Skeletal muscle satellite cell (primary cell): ENCODE data around the gene EFHC2.

Experiments
- H3K27me3 ChIP-seq: 2 replicates; pipeline ENCODE4 v1.7.0; 2013; ENCODE audit warnings: low read length; ENCODE audit not compliant: control insufficient read depth, insufficient read depth
- H3K36me3 ChIP-seq: 2 replicates; pipeline ENCODE4 v1.7.0; 2013; ENCODE audit warnings: mild to moderate bottlenecking, control low read depth, low read length; ENCODE audit not compliant: insufficient read depth
- H3K4me1 ChIP-seq: 2 replicates; pipeline ENCODE4 v1.7.0; 2013; ENCODE audit warnings: low read length; ENCODE audit not compliant: control insufficient read depth, insufficient read depth
- H3K4me2 ChIP-seq: 2 replicates; pipeline ENCODE4 v1.7.0; 2013; ENCODE audit warnings: mild to moderate bottlenecking, low read length
- H3K4me3 ChIP-seq: 2 replicates; pipeline ENCODE4 v1.7.0; 2013; ENCODE audit warnings: low read length
- H3K9ac ChIP-seq: 2 replicates; pipeline ENCODE4 v1.7.0; 2013; ENCODE audit warnings: mild to moderate bottlenecking, low read depth, low read length, moderate library complexity
- H3K9me3 ChIP-seq: replicated peaks from 2 replicates; pipeline ENCODE4 v1.7.0; 2013; ENCODE audit warnings: mild to moderate bottlenecking, control low read depth, low read length

The EFHC2 gene

DNA sequence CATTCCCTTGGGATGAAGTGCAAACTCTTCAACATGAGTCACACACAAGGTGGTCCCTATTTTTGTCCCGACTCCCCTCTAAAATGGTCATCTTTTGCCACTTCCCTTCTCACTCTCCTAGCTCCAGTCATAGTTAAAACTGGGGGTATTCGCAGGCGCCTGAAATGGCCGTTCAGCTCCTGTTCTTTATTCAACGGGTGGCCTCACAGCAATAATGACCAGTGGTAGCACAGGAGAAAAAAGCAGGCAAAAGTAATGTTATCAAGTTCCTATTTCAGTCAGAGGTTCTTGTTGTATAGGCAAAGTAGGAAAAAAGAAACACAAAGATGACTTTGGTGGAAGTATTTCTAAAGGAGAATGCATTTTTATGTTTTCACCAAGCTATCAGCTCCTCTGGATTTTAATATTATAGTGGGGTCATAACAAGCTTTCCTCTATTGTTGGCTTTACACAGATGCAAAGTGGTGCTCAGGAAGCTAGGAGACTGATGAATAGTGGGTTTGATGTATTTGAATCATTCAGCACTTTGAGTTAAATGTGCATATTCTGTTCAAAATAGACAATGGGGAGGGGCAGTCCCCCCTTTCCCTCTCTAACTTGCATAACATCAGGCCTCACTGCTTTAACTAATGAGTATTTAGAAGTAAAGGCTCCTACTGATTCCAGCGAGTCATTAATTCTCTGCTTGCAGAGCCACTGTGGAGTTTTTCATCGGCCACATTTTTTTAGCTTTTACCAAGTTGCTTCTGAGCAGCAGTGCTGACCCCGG, 199.1 kb downstream of the EFHC2 start:
- H3K9me3 ChIP-seq, result no peaks in the 10 kb centered on the region

DNA sequence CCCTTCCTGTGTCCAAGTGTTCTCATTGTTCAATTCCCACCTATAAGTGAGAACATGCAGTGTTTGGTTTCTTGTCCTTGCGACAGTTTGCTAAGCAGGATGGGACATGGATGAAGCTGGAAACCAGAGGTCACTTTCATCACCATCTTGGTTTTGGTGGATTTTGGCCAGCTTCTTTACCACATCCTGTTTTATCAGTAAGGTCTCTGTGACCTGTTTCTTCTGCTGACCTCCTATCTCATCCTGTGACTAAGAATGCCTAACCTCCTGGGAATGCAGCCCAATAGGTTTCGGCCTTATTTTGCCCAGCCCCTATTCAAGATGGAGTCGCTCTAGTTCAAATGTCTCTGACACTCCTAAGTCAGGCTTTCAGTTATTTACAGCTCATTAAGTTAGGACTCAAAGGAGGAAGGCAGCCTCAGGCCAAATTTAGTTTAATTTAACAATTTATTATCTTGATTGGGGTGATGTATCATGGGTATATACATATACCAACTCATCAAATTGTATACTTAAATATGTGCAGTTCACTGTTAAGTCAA, 200.3 kb downstream of the EFHC2 start:
- Histone ChIP-seq H3K36me3 (no peaks in the 10 kb centered on the region), H3K9me3 (no peaks in the 10 kb centered on the region)

More for the DNA sequence above, 199.1 kb downstream of the EFHC2 start:
- H3K27me3 ChIP-seq, result no peaks in the 10 kb centered on the region
- no peaks in the 10 kb centered on the region for H3K4me1 ChIP-seq
- H3K4me3 ChIP-seq, result no peak overlapping the region
- H3K9ac ChIP-seq, result no peak overlapping the region
- no peak overlapping the region for H3K4me2 ChIP-seq
- no peaks in the 10 kb centered on the region for H3K36me3 ChIP-seq

DNA sequence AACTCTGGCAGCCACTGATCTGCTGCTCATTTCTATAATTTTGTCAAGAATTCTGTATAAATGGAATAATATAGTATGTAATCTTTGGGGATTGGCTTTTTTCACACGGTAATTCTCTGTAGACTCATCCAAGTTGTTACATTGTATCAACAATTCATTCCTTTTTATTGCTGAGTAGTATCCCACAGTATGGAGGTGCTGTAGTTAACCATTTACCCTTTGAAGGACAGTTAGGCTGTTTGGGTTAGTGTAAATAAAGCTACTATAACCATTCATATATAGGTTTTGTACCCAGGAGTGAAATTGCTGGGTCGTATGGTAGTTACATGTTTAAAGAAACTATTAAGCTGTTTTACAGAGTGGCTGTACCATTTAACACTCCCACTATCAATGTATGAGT, 213.3 kb downstream of the EFHC2 start:
- no peaks in the 10 kb centered on the region for H3K4me1 ChIP-seq
- no peaks in the 10 kb centered on the region for H3K36me3 ChIP-seq
- H3K27me3 ChIP-seq, result no peaks in the 10 kb centered on the region
- H3K9ac ChIP-seq, result no peak overlapping the region
- no peak overlapping the region for H3K4me3 ChIP-seq
- no peaks in the 10 kb centered on the region for H3K9me3 ChIP-seq
- no peak overlapping the region for H3K4me2 ChIP-seq

More for the DNA sequence above, 200.3 kb downstream of the EFHC2 start:
- Histone ChIP-seq H3K4me1 (no peaks in the 10 kb centered on the region), H3K27me3 (no peaks in the 10 kb centered on the region), H3K4me3 (no peak overlapping the region), H3K9ac (no peak overlapping the region), H3K4me2 (no peak overlapping the region)

DNA sequence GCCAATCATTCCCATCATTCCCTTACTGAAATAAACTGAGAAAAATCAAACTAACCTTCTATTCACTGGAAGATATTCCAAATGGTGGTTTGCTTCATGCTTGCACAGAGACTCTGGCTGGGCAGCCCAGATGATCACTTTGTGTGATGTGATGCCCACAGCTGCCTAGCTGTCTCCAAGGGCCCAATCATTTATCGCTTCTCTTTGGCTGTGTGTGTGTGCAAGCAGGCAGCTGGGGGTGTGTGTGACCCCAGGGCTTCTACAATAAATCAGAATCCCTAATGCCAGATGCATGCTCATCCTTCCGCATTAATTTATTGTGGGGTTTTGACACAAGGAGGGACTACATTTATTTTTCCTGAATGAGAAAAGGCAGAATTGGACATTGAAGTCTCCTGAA, 230.1 kb downstream of the EFHC2 start:
- H3K9me3 ChIP-seq, result no peaks in the 10 kb centered on the region
- no peak overlapping the region for H3K4me2 ChIP-seq
- H3K4me1 ChIP-seq, result no peaks in the 10 kb centered on the region
- no peak overlapping the region for H3K4me3 ChIP-seq
- no peak overlapping the region for H3K9ac ChIP-seq
- H3K36me3 ChIP-seq, result no peaks in the 10 kb centered on the region
- H3K27me3 ChIP-seq, result peaks cover 6% of the 10 kb centered on the region

DNA sequence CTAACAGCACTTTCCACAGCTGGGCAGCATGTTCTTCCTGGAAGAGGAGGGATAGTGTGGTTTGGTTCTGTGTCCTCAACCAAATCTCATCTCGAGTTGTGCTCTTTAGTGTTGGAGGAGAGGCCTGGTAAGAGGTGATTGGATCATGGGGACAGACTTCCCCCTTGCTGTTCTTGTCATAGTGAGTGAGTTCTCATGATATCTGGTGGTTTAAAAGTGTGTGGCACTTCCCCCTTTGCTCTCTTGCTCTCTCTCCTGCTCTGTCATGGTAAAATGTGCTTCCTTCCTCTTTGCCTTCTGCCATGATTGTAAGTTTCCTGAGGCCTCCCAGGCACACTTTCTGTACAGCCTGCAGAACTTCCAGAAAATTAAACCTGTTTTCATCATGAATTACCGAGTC, 236.6 kb downstream of the EFHC2 start:
- H3K27me3 ChIP-seq, result peaks cover 11% of the 10 kb centered on the region
- H3K4me2 ChIP-seq, result no peak overlapping the region
- H3K9me3 ChIP-seq, result no peaks in the 10 kb centered on the region
- H3K4me1 ChIP-seq, result no peaks in the 10 kb centered on the region
- no peaks in the 10 kb centered on the region for H3K36me3 ChIP-seq
- H3K9ac ChIP-seq, result no peak overlapping the region
- H3K4me3 ChIP-seq, result no peak overlapping the region

DNA sequence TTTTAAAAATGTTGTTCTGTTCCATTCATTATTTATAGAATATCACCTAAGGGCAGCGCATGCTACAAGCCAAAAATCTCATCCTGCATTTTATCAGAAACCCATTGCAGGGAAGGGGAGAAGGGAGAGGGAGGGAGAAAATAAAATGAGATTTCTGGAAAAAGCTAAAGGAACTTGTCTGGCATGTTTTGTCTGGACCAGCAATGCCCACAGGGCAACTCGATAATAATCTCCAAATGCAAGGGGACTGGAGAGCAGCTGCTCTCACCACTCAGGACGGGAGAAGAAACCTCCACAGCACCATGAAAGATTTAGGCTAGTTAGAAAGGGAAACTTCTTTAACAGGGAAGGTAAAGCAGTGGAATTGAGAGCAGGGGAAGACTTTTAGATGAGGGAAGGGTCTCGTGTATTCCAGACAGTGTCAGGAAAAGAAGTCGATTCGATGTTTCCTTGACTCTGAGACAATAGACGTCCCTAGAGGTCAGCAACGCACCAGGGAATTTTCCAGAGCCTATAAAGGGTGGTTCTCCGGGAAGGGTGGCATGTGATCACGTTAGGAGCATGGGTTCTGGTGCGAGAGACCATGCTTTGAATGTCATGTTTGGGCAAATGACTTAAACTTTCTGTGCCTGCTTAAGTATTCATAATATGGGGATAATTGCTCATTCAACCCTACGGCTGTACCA, 238.1 kb downstream of the EFHC2 start:
- Histone ChIP-seq H3K4me2 (no peak overlapping the region), H3K4me3 (no peak overlapping the region), H3K9ac (no peak overlapping the region), H3K4me1 (no peaks in the 10 kb centered on the region), H3K36me3 (no peaks in the 10 kb centered on the region), H3K27me3 (peaks cover 11% of the 10 kb centered on the region), H3K9me3 (no peaks in the 10 kb centered on the region)

DNA sequence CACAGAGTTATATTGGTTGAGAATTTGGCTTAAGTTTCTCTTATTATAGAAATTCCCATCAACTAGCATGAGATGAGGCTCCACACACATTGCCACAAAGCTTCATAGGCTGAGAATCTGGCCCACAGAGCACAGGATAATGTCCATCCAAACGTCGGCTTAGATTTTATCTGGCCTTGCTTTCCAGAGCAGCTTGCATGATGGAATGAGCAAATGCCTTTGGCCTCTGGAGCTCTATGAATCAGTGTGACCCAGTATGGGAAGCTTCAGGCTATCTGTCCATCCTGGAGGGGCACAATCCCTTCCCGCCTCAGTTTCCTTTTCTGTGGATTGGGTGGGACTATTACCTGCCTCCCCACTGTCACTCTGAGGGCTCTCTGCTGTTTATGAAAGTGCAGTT, 238.8 kb downstream of the EFHC2 start:
- Histone ChIP-seq H3K27me3 (peaks cover 11% of the 10 kb centered on the region), H3K9me3 (no peaks in the 10 kb centered on the region), H3K4me1 (no peaks in the 10 kb centered on the region), H3K4me2 (no peak overlapping the region), H3K9ac (no peak overlapping the region), H3K36me3 (no peaks in the 10 kb centered on the region), H3K4me3 (no peak overlapping the region)

DNA sequence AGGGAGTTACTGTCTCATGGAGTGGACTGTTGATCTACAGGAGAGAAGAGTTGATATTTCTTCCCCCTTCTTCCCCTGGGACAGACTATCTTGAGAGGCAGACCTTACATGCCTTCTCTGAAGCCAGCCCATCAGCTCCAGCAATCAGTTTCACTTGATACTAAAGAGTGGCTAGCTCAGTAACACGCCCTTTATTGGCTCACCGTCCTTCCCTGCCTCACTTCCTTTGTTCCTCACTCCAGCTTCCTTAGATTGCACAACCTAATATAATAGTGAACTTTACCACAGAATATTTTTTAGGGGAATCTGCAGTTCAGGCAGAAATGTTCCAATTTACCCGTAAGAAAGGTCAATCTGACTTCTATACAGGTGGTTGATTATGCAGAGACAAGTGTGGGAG, 242.2 kb downstream of the EFHC2 start:
- Histone ChIP-seq H3K4me2 (no peak overlapping the region), H3K36me3 (no peaks in the 10 kb centered on the region), H3K9ac (no peak overlapping the region), H3K9me3 (no peaks in the 10 kb centered on the region), H3K4me3 (no peak overlapping the region), H3K4me1 (no peaks in the 10 kb centered on the region), H3K27me3 (peaks cover 11% of the 10 kb centered on the region)

DNA sequence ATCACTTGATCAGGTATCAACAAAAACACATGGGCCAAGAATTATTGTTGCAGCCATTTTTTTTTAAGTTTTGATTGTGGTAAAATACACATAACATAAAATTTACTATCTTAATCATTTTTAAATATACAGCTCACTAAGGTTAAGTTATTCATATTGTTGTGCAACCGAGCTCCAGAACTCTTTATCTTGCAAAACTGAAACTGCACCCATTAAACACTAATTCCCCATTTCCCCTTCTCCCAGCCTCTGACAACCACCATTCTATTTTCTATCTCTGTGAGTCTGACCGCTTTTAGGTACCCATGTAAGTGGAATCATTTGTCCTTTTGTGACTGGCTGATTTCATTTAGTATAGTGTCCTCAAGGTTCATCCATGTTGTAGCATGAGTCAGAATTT, 244.1 kb downstream of the EFHC2 start:
- H3K9me3 ChIP-seq, result no peaks in the 10 kb centered on the region
- H3K9ac ChIP-seq, result no peak overlapping the region
- no peaks in the 10 kb centered on the region for H3K27me3 ChIP-seq
- no peak overlapping the region for H3K4me2 ChIP-seq
- H3K4me1 ChIP-seq, result no peaks in the 10 kb centered on the region
- H3K4me3 ChIP-seq, result no peak overlapping the region
- H3K36me3 ChIP-seq, result no peaks in the 10 kb centered on the region
